Measurements from ENCODE around the gene CPA4. TPM values are rescaled to one million over a fixed set of nuclear protein-coding genes. Genes with fewer than 3 reads are reported as not detected.

CPA4 gene
- polyA plus RNA-seq, 1 donor from 2014 or later = 8.9 TPM

GRCh38 chr7:130359276-130359857 lies 66.4 kb downstream of the CPA4 start:
- Histone ChIP-seq H3K9me3 (ENCODE audit: low read length) (no peaks in the 10 kb centered on the region), H3K4me2 (ENCODE audit: low read length) (no peak overlapping the region), H3K9ac (ENCODE audit: low read length) (no peak overlapping the region), H4K20me1 (ENCODE audit: insufficient read depth) (no peaks in the 10 kb centered on the region), H3K27me3 (ENCODE audit: insufficient read depth, low read depth, low read length) (no peaks in the 10 kb centered on the region), H2AFZ (ENCODE audit: low read depth, low read length) (no peak overlapping the region), H3K27ac (ENCODE audit: low read length) (no peak overlapping the region), H3K79me2 (replicated peaks; ENCODE audit: insufficient read depth, low read length) (no peaks in the 10 kb centered on the region), H3F3A (ENCODE audit: insufficient read depth, low read length, poor library complexity, severe bottlenecking) (peaks cover 4% of the 10 kb centered on the region), H3K4me3 (ENCODE audit: low read length) (no peak overlapping the region), H3K36me3 (ENCODE audit: insufficient read depth, low read length) (no peaks in the 10 kb centered on the region), H3K9me2 (ENCODE audit: insufficient read depth, low read length) (no peaks in the 10 kb centered on the region)
- no peak for TF ChIP-seq SMC3 (conservative IDR thresholded peaks at IDR 0.05; ENCODE audit: poor library complexity)

- Histone ChIP-seq H3K9ac (ENCODE audit: low read length) (no peak overlapping the region), H3K27ac (ENCODE audit: low read length) (no peak overlapping the region), H2AFZ (ENCODE audit: low read depth, low read length) (no peak overlapping the region), H3K9me3 (ENCODE audit: low read length) (no peaks in the 10 kb centered on the region), H3F3A (ENCODE audit: insufficient read depth, low read length, poor library complexity, severe bottlenecking) (peaks cover 6% of the 10 kb centered on the region), H3K79me2 (replicated peaks; ENCODE audit: insufficient read depth, low read length) (no peaks in the 10 kb centered on the region), H4K20me1 (ENCODE audit: insufficient read depth) (no peaks in the 10 kb centered on the region), H3K27me3 (ENCODE audit: insufficient read depth, low read depth, low read length) (no peaks in the 10 kb centered on the region), H3K4me3 (ENCODE audit: low read length) (no peak overlapping the region), H3K4me2 (ENCODE audit: low read length) (no peak overlapping the region), H3K9me2 (ENCODE audit: insufficient read depth, low read length) (no peaks in the 10 kb centered on the region), H3K36me3 (ENCODE audit: insufficient read depth, low read length) (no peaks in the 10 kb centered on the region)
- no peak for TF ChIP-seq POLR2AphosphoS5 (IDR thresholded peaks at IDR 0.05)
- no peak for TF ChIP-seq MXI1 (conservative IDR thresholded peaks at IDR 0.05; ENCODE audit: poor library complexity, severe bottlenecking)
- TF ChIP-seq, protein P1, sequence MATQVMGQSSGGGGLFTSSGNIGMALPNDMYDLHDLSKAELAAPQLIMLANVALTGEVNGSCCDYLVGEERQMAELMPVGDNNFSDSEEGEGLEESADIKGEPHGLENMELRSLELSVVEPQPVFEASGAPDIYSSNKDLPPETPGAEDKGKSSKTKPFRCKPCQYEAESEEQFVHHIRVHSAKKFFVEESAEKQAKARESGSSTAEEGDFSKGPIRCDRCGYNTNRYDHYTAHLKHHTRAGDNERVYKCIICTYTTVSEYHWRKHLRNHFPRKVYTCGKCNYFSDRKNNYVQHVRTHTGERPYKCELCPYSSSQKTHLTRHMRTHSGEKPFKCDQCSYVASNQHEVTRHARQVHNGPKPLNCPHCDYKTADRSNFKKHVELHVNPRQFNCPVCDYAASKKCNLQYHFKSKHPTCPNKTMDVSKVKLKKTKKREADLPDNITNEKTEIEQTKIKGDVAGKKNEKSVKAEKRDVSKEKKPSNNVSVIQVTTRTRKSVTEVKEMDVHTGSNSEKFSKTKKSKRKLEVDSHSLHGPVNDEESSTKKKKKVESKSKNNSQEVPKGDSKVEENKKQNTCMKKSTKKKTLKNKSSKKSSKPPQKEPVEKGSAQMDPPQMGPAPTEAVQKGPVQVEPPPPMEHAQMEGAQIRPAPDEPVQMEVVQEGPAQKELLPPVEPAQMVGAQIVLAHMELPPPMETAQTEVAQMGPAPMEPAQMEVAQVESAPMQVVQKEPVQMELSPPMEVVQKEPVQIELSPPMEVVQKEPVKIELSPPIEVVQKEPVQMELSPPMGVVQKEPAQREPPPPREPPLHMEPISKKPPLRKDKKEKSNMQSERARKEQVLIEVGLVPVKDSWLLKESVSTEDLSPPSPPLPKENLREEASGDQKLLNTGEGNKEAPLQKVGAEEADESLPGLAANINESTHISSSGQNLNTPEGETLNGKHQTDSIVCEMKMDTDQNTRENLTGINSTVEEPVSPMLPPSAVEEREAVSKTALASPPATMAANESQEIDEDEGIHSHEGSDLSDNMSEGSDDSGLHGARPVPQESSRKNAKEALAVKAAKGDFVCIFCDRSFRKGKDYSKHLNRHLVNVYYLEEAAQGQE (IDR thresholded peaks at IDR 0.05; ENCODE audit: borderline replicate concordance) = no peak
- no peak for TF ChIP-seq EZH2 (IDR thresholded peaks at IDR 0.05; ENCODE audit: borderline replicate concordance, insufficient read depth, low read length, poor library complexity, severe bottlenecking)
- TF ChIP-seq EP300 (conservative IDR thresholded peaks at IDR 0.05; ENCODE audit: poor library complexity, severe bottlenecking) = no peak
- TF ChIP-seq SMC3 (conservative IDR thresholded peaks at IDR 0.05; ENCODE audit: poor library complexity) = no peak
- no peak for TF ChIP-seq TAF1 (IDR thresholded peaks at IDR 0.05; ENCODE audit: low read depth)
- TF ChIP-seq RAD21 (conservative IDR thresholded peaks at IDR 0.05) = no peak
- TF ChIP-seq, protein P2, sequence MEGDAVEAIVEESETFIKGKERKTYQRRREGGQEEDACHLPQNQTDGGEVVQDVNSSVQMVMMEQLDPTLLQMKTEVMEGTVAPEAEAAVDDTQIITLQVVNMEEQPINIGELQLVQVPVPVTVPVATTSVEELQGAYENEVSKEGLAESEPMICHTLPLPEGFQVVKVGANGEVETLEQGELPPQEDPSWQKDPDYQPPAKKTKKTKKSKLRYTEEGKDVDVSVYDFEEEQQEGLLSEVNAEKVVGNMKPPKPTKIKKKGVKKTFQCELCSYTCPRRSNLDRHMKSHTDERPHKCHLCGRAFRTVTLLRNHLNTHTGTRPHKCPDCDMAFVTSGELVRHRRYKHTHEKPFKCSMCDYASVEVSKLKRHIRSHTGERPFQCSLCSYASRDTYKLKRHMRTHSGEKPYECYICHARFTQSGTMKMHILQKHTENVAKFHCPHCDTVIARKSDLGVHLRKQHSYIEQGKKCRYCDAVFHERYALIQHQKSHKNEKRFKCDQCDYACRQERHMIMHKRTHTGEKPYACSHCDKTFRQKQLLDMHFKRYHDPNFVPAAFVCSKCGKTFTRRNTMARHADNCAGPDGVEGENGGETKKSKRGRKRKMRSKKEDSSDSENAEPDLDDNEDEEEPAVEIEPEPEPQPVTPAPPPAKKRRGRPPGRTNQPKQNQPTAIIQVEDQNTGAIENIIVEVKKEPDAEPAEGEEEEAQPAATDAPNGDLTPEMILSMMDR (IDR thresholded peaks at IDR 0.05; ENCODE audit: poor library complexity, severe bottlenecking) = no peak
Measured at GRCh38 chr7:130360518-130360917, 67.6 kb downstream of the CPA4 start.
